Dedifferentiated amniotic fluid mesenchymal stem cell (primary cell): Measurements from ENCODE around the gene RSBN1L.

Experiments used
- DNase-seq: peaks from one replicate; pipeline ENCODE4 v3.0.0-alpha.2; 2016; ENCODE audit errors: extremely low spot score

RSBN1L gene

GRCh38 chr7:77806425-77806824 is 110.2 kb downstream of the RSBN1L start:
- DNase-seq, result no peak

- peak; percentile 10 for DNase-seq
Observed at GRCh38 chr7:77808517-77808916, 112.3 kb downstream of the RSBN1L start.

GRCh38 chr7:77811516-77812289 is 115.4 kb downstream of the RSBN1L start:
- DNase-seq, result no peak

- DNase-seq, result peak; percentile 84
Observed at GRCh38 chr7:77812290-77812685, 116.0 kb downstream of the RSBN1L start.

- no peak for DNase-seq
Observed at GRCh38 chr7:77813180-77813579, 116.9 kb downstream of the RSBN1L start.

GRCh38 chr7:77819021-77819420 is 122.8 kb downstream of the RSBN1L start:
- DNase-seq, result no peak

GRCh38 chr7:77820967-77821366 is 124.7 kb downstream of the RSBN1L start:
- no peak for DNase-seq

GRCh38 chr7:77822269-77822668 is 126.0 kb downstream of the RSBN1L start:
- no peak for DNase-seq

- DNase-seq, result no peak
Observed at GRCh38 chr7:77823787-77824186, 127.5 kb downstream of the RSBN1L start.

- no peak for DNase-seq
Observed at GRCh38 chr7:77824636-77825035, 128.4 kb downstream of the RSBN1L start.

GRCh38 chr7:77825131-77825530 is 128.9 kb downstream of the RSBN1L start:
- DNase-seq, result no peak

- DNase-seq, result no peak
Observed at GRCh38 chr7:77826300-77826699, 130.0 kb downstream of the RSBN1L start.

- DNase-seq, result no peak
Observed at GRCh38 chr7:77827999-77828398, 131.7 kb downstream of the RSBN1L start.

GRCh38 chr7:77830649-77831355 is 134.5 kb downstream of the RSBN1L start:
- no peak for DNase-seq

GRCh38 chr7:77831481-77831880 is 135.2 kb downstream of the RSBN1L start:
- no peak for DNase-seq

- no peak for DNase-seq
Observed at GRCh38 chr7:77831953-77832352, 135.7 kb downstream of the RSBN1L start.
